GM10847 (cell line): ENCODE data around the gene NFIA.

ENCODE experiments used
- POLR2A ChIP-seq: IDR thresholded peaks from 2 replicates; pipeline ENCODE4 v1.6.1; 2011; ENCODE audit not compliant: insufficient read length; ENCODE audit errors: extremely low read depth

NFIA gene

DNA sequence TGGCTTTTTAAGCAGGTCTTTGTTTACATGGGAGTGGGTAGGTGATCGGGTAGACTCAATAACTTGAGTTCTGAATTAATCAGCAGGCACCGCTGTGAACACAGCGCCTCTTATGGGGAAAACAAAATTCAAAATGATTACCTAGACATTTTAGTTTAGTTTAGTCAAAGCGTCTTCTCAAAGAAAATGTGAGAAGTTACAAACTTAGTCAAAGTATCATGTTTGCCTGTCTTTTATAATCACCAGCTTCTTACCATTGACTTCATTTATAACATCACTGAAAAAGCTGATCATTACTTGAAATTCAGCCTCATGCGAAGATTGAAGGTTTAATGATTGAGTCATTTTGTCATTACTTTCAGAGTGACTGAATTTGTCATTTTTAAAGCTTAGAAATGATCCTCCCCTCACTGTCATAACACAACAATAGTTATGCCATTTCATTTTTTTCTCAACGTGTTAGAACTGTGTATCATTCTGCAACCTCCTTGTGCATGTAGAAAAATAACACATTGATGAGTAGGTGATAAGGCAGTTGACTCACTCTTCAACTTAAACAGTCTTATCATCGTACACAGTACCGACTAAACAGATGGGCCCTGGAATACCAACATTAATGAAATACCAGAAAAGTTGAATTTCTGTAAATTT is 188.5 kb downstream of the NFIA start:
- TF ChIP-seq POLR2A: no peak

DNA sequence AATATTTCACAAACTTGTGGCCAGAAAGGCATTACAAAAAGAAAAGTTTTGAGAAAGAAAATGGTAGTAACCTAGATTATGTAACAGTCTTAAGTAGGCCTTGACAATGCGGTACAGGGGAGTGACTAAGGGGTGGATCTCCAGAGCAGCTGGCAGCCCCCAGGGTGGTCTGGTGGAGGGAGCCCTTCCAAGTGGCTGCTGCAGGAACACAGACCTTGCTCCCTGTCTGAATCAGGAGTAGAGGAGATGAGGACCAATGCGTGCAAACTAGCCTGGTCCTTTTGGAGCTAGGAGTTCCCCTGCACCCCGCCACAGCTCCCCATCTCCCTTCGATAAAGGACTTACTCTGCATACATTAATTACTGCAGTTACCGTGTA is 189.0 kb downstream of the NFIA start:
- no peak for TF ChIP-seq POLR2A

DNA sequence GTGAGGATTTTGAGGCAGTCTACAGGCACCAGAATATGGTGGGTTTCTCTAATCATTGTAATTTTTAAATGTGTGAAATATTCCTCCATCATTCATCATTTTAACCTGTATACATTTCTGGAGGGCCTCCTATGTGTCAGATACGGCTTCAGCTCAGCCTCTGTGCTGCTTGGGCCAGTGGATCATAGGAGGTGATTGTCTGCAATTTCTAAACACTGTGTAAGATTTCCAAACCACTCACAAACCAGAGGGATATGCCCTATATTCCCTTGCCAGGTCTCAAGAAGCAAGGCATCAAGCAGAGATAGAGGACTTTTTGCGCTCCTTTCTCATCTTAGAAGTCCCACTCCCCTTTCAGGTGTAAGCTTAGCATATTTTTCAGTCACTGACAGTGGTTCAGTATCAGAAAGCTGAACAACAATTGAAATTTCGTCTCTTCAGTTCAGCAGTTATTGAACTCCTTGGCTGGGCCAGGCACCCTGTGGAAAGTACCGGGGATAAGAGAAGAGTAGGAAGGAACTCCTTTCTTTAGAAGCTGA is 190.9 kb downstream of the NFIA start:
- TF ChIP-seq POLR2A: no peak

DNA sequence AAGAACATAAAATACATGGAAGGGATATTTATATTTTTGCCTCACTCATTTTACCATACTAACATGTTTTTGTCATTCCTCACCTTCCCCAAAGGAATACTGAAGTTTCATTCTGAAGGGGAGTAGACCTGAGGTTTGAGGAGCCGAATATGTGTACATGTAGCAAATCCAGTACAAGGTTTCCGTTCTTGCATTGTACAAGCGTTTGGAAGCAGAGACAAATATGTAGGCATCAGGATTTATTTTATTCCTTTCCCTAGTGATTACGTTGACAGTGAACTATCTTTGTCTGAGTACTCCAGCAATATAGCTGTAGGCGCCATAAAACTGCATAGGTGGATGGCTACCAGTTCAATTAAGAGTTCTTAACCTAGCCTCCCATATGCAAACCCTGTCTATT is 191.5 kb downstream of the NFIA start:
- no peak for TF ChIP-seq POLR2A

DNA sequence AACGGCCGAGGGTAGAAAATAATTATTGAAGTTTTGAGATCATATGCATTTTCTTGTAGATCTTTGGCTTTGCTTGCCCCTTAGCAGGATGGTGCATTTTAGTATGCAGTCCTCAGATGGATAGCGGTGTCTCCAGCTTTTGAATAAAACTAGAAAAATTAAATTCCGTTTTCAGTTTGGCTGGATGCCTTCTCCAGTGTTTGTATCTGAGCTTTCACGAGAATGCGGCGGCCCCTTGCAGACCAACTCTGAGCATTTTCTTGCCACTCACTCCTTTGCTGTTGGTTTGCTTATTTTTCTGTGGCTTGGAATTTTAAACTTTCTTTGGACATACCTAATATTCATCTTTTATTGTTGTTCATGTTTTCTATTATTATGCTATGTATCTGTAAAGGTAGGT is 192.6 kb downstream of the NFIA start:
- TF ChIP-seq POLR2A: no peak

DNA sequence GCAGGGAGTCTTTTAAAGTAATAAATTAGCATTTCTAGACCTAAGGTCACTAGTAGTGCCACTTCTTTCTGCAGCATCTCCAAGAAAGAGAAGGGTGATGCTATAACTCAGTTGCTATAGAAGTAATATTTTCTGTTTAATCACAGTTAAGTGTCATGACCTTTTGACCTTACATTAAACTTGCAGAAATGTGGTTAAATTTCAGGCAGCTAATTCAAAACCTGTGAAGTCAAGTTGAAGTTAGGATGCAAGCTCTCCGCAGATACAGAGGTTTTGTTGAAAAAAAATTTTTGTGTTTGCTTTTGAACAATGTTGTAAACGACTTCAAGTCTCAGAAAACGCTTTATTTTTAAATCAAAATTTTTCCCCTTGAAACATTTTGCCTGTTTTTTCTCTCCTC is 193.9 kb downstream of the NFIA start:
- no peak for TF ChIP-seq POLR2A

DNA sequence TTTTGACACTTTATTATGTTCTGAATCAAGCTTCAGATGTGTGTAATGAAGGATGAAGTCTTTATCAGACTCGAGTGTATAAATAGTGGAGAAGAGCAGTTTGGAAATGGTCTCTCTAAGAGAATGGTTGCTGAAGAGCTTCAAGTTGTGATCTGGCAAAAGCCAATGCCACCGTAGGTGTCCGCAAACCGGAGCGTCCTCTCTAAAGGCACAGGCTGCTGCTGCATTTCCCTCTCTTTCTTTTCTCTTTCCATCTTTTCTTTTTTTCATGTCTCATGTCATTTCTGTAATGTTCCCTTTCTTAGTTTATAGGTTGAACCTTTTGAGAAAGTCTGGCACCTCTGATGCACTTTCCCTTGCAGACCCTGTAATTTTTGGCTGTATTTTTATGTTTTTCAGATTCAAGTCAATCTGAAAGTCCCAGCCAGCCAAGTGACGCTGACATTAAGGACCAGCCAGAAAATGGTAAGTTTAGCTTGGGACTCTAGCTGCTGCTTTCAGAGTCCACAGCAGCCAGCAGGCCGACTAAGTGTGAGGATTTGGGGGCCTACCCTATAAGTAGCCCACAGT is 194.8 kb downstream of the NFIA start:
- TF ChIP-seq POLR2A: no peak

DNA sequence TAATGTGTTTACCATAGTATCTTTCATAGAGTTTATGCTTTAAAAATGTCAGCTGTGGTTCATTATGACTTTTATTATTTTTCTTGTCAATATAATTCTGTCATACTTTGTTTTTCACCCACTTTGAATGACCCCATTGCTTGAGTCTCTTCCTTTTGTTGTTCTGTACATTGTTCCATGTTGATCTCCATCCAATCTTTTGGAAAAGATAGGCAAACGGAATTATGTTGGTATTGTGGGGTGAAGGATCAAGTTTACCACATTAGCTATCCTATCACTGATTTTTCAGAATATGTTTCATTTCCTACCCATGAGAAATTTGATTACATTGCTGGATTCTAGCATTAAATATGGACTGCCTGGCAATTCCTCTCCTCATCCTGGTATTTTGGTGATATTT is 196.6 kb downstream of the NFIA start:
- no peak for TF ChIP-seq POLR2A

DNA sequence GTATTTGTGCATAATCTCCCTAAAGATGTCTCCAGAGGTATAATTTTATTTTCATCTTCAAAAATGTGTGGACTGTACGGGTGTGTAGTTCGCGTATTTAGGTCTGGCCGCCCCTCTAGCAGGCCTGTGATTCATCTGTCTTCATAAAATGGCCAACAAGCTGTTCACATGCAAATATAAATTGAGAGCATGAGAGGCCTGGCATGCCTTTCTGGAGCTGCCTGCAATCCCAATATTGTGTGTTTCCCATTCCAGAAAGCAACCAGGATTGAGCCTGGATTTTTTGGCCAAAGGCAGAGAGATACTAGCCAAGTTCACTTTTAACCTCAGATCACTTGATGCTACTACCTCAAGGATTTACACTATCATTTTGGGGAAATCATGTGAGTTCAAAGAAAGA is 197.2 kb downstream of the NFIA start:
- TF ChIP-seq POLR2A: no peak

DNA sequence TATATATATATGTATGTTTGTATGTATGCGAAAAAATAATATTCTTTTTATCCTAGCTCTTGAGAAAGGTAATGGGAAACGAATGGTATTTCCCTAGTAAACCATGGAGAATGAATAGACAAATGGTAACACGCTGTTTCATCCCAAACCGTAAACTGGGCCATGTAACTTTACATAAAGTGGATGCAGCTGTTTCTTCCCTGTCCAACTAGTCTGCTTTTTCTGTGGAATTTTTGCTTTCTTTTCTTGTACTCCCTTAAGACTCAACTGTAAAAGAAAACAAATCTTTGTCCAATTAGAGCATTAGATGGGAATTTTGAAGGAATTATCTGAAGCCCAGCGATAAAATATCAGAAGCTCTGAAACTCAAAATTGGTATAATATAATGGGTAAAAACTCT is 198.1 kb downstream of the NFIA start:
- no peak for TF ChIP-seq POLR2A

DNA sequence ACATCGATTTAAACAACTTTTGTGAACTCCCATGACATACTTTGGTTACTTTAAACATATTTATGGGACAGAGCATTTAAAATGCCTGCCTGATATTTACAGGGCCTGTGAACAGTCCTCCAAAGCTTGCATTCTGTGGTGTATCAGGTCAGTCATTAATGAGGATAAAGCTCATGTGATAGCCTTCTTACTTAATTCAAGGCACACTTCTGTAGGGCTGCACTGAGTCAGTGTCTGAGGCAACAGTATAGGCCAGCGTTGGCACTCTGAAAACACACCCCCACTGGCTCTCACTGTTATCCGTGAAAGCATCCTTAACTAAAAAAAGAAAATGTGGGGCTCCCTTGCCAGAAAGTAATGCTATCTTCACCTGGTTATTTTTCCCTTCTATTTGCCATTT is 200.0 kb downstream of the NFIA start:
- TF ChIP-seq POLR2A: no peak

DNA sequence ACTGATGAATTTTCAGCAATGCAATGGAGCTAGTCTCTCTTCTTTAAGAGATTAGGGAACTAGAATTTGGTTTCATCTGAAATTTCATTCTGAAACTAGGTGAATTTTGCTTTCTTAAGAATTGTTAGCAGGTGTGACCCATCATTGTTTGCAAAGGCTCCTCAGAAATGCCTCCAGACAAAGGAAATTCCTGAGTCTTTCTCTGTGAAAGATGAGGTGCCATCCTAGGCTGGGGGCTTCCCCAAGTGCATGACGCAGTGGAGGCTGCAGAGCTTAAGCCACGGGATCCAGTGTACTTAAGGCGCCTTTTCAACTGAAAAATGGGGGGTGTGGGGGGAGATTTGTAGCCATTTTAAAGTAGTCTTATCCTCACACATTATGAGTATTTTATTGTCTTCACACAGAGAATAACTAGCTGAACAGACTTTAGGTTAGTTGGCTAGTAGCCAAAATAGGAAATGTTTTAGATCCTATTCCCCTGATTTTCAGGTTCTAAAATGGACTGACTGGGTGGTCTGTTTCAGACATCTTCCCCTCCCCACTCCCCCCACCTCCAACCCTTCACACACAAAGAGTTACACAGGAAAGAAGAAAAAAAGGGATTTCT is 202.0 kb downstream of the NFIA start:
- TF ChIP-seq POLR2A: no peak

DNA sequence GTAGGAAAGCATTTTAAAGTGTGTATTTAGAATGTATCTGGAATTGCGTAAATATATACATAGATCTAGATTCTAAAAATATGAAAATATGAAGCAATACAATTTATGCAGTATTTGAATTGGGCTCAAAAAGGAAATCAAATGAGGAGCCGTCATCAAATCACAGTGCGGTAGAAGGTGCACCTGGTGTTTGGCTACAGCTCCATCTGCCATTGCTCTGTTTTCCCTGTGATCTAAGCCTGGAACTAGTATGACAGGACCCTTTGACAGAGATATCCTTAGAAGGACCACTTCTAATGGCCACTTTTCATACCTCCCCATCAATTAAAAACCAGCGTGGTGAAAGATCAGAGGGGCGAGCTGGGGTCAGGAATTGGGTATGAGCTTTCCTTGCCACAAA is 202.6 kb downstream of the NFIA start:
- TF ChIP-seq POLR2A: no peak

DNA sequence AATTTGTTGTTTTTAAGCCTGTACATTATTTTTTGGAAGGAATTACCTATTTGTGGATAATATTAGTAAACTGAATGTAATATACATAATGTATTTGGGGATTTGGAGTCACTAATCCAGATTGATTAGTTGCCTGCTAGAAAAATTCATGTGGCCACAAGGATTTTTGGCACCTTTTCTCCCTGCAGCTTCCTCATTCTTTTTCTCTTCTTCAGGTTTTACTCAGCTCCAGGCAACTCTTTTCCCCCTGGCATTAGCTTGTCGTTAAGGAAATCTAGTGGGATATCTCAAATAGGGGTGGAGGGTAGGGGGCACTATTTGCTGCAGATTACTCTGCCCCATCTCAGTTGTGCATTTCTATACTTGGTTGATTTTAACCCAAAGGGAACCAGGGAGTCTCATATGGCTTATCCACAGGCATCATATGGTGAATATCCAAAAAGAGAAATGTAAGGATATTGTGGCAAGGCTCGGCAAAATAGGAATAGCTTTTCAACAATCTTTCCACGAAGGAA is 203.1 kb downstream of the NFIA start:
- TF ChIP-seq POLR2A: no peak

DNA sequence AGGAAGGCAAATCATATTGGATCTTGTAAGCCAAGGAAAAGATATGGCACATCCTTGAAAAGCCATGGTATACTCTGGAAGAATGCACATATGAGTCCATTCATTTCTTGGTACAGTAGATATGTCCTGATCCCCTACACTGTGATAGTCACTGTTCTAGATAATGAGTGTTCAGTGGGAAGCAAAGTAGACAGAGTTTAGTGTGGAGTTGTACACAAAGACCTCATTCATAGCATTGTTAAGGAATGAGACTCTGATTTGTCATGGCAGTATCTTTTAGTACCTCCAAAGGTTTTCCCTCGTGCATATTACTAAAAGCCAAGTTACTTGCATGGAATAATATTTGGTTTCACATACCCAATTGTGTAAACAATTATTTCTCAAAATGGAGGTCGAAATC is 204.7 kb downstream of the NFIA start:
- TF ChIP-seq POLR2A: no peak

DNA sequence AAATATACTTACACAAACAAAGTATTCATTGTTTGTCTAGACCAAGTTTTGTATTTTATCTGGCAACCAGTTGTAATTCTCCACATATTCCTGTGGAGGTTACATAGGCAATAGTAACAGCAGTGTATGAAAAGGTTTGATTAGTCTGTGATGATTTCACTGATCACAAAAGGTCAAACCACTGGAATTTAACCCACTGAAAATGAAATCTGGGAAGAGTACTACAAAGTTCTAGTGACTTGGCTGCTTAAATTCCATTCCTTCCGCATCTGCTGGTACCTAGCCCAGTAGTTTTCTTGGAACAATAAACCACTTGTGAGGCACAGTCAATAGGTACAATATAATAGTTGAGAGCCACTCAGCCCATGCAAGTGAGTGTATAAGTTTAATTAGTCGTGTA is 205.4 kb downstream of the NFIA start:
- TF ChIP-seq POLR2A: no peak

DNA sequence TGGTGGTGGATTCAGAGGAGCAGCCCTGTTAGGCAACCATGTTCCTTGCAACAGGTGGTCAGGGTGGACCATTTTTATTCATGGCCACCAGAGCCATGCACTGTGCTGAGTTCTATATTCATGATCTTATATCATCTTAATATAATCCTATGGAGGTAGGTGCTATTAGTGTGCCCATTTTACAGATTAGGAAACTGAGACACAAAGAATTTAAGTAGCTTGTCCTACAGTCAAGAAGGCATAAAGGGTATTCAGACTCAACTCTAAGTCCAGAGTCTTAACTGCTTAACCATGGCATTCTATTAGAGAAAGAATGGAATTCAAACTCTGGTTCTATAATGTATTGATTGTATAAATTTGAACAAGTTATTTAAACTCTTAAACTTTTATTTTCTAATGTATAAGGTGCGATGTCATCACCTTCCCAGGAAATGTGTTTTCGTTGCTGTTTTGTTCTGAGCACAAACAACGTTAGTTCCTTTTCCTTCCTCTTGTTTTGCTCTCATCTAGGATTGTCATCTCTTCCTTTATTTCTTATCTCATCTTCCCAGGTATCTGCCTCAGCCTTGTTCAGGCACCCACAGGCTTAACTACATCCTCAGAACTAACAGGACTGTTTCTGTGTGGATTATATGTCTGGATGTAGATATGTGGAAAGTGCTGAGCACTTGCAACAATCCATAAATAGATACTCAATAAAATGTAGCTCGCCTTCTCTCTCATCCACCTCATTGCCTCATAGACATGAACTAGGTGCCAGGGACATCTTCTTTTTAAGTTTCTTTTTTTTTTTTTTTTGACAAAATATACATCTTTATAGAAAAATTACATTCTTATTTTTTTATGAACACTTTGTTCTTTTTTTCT is 207.1 kb downstream of the NFIA start:
- TF ChIP-seq POLR2A: no peak
